HepG2 (cell line): Measurements from ENCODE around the gene CCDC59. TPM values are rescaled to one million over a fixed set of nuclear protein-coding genes. Genes with fewer than 3 reads are reported as not detected.

ENCODE experiments used
- AHR ChIP-seq: IDR thresholded peaks from 2 replicates; pipeline ENCODE4 v1.6.1; 2018; ENCODE audit warnings: missing genetic modification reagents, missing compliant biosample characterization
- ATM ChIP-seq: fragments of 450-650 bp; IDR thresholded peaks from 2 replicates; pipeline ENCODE4 v1.7.1; 2017; ENCODE audit warnings: mild to moderate bottlenecking, borderline replicate concordance
- EZH2 ChIP-seq: conservative IDR thresholded peaks from 2 replicates; pipeline ENCODE4 v1.6.1; 2012; ENCODE audit warnings: mild to moderate bottlenecking, low read depth, low read length, moderate library complexity
- FOXK2 ChIP-seq: fragments of 450-650 bp; IDR thresholded peaks from 2 replicates; pipeline ENCODE4 v1.6.1; 2016
- GABPA ChIP-seq, 2 experiments: IDR thresholded peaks; 2 replicates each; pipeline ENCODE4 v1.6.1; 2011 to 2016; ENCODE audit warnings: low read depth in 2 of 2, low read length in 1 of 2, missing biosample characterization in 1 of 2, missing genetic modification characterization in 1 of 2
- HNRNPUL1 ChIP-seq: fragments of 200-400 bp; formaldehyde crosslinking; IDR thresholded peaks from 2 replicates; pipeline ENCODE4 v1.6.1; 2017; ENCODE audit warnings: low read depth, mild to moderate bottlenecking, low read length, moderate library complexity
- KMT2A ChIP-seq: sonication (generic); formaldehyde crosslinking; IDR thresholded peaks from 2 replicates; pipeline ENCODE4 v1.4.0; 2020; ENCODE audit warnings: missing genetic modification reagents
- NPAS2 ChIP-seq: sonication (generic); formaldehyde crosslinking; IDR thresholded peaks from 2 replicates; pipeline ENCODE4 v1.8.0; 2022; ENCODE audit warnings: mild to moderate bottlenecking, missing genetic modification reagents, borderline replicate concordance
- PPARG ChIP-seq: conservative IDR thresholded peaks from 2 replicates; pipeline ENCODE4 v1.6.1; 2016; ENCODE audit warnings: missing biosample characterization, missing genetic modification reagents
- SETDB1 ChIP-seq: sonication (generic); formaldehyde crosslinking; IDR thresholded peaks from 2 replicates; pipeline ENCODE4 v1.5.1; 2020; ENCODE audit warnings: missing genetic modification reagents, mild to moderate bottlenecking, borderline replicate concordance
- SNRNP70 ChIP-seq: fragments of 200-400 bp; formaldehyde crosslinking; IDR thresholded peaks from 2 replicates; pipeline ENCODE4 v1.6.1; 2017; ENCODE audit warnings: mild to moderate bottlenecking, low read depth, low read length, moderate library complexity
- SRSF9 ChIP-seq: fragments of 200-400 bp; formaldehyde crosslinking; IDR thresholded peaks from 2 replicates; pipeline ENCODE4 v1.6.1; 2018; ENCODE audit warnings: borderline replicate concordance, mild to moderate bottlenecking, low read depth, low read length; ENCODE audit not compliant: insufficient read depth, poor library complexity, severe bottlenecking
- STAT5B ChIP-seq: sonication (generic); formaldehyde crosslinking; IDR thresholded peaks from 2 replicates; pipeline ENCODE4 v1.4.0; 2020; ENCODE audit warnings: missing genetic modification reagents
- TBX2 ChIP-seq: sonication (generic); formaldehyde crosslinking; IDR thresholded peaks from 2 replicates; pipeline ENCODE4 v1.5.0; 2020; ENCODE audit warnings: missing genetic modification reagents, mild to moderate bottlenecking, borderline replicate concordance
- U2AF1 ChIP-seq: fragments of 200-400 bp; formaldehyde crosslinking; optimal IDR thresholded peaks from 2 replicates; pipeline ENCODE3; 2017; ENCODE audit warnings: mild to moderate bottlenecking, low read depth, low read length
- ZFP1 ChIP-seq: IDR thresholded peaks from 2 replicates; pipeline ENCODE4 v1.6.1; 2016
- ZNF235 ChIP-seq: sonication (generic); formaldehyde crosslinking; IDR thresholded peaks from 2 replicates; pipeline ENCODE4 v1.8.1; 2023; ENCODE audit warnings: mild to moderate bottlenecking, missing genetic modification reagents, borderline replicate concordance
- ZNF777 ChIP-seq: sonication (generic); formaldehyde crosslinking; IDR thresholded peaks from 2 replicates; pipeline ENCODE4 v1.4.0; 2020; ENCODE audit warnings: missing genetic modification reagents
- ZNF83 ChIP-seq: sonication (generic); formaldehyde crosslinking; IDR thresholded peaks from 2 replicates; pipeline ENCODE4 v1.4.0; 2020; ENCODE audit warnings: missing genetic modification reagents, mild to moderate bottlenecking, borderline replicate concordance
- ZNF850 ChIP-seq: sonication (generic); formaldehyde crosslinking; conservative IDR thresholded peaks from 2 replicates; pipeline ENCODE4 v1.9.0; 2021; ENCODE audit warnings: mild to moderate bottlenecking, missing genetic modification reagents
- polyA plus RNA-seq, 8 experiments: library from polyadenylated mRNA; depleted of rRNA in 3 of 8; stranded (reverse) in 7 of 8; unstranded in 1 of 8; fragments of >200 nt; fragmentation: Illumina TruSeq in 4 of 8; extraction: Trizol in 4 of 8; gene quantifications; 2 replicates each; pipeline versions ENCODE4 v1.2.1 to v1.2.3, GENCODE V29; 2011 to 2016; ENCODE audit warnings: low read depth in 4 of 8, missing spikeins in 1 of 8, mixed read lengths in 1 of 8; ENCODE audit not compliant: insufficient read depth in 1 of 8
- total RNA-seq, 5 experiments: library from RNA; depleted of rRNA; stranded (reverse); fragments of >200 nt; fragmentation: Illumina TruSeq; extraction: Trizol; gene quantifications; 2 replicates each; pipeline ENCODE4 v1.2.3, GENCODE V29; 2016; ENCODE audit warnings: low read depth in 1 of 5
- TF ChIP-seq, protein P1 (sequence below): IDR thresholded peaks from 2 replicates; pipeline ENCODE4 v1.6.1; 2016
- TF ChIP-seq, protein P2 (sequence below): sonication (generic); formaldehyde crosslinking; IDR thresholded peaks from 2 replicates; pipeline ENCODE4 v1.5.0; 2020; ENCODE audit warnings: mild to moderate bottlenecking, missing genetic modification reagents
- TF ChIP-seq, protein P3 (sequence below): IDR thresholded peaks from 2 replicates; pipeline ENCODE4 v1.6.1; 2016; ENCODE audit warnings: missing biosample characterization, missing genetic modification reagents, low read depth
- TF ChIP-seq, protein P4 (sequence below): sonication (generic); formaldehyde crosslinking; IDR thresholded peaks from 2 replicates; pipeline ENCODE4 v1.4.0; 2020; ENCODE audit warnings: missing genetic modification reagents, borderline replicate concordance

CCDC59 gene
- total and polyA plus RNA-seq, 2 of the 13 experiments (the other 11 are each of a cell fraction or from before 2014, with no cell fraction given) = 16.1 to 81.3 TPM

DNA sequence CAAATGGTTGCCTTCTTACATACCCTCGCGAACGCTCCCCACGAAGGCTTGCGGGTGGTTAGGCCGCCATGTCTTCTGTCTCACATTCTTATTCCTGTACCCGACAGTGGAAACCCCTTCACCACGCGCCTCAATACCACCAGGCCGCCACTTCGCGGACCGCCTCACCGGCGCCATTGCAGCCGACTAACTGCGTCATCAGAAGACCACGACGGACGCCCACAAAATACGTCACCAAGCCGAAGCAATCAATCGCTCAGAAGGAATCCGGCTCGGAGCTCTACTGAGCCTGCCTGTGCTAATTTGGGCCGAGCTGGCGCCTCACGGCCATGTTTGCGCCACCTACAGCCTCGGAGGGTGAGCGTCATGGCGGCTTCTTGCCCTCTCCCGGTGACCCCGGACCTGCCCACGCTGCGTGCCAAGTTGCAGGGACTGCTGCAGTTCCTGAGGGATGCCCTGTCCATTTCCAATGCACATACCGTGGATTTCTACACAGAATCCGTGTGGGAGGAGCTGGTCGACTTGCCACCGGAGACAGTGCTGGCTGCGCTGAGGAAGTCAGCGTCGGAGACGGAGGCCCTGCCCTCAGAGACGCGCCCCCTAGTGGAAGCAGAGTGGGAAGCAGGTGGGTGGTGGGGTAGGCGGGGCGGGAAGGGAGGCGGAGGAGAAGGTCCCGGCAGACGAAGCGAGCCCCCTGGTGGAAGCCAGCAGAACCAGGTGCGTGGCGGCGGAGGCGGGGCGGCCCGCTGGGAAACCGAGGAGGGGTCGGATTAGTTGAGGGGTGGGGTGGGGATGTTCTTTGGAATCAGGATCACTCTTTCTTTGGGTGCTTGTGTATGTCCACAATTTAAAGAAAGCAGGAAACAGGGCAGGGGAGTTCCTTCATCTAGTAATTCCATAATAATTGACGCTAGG lies at the start of gene CCDC59, which contains the start of gene METTL25 (continued):
- TF ChIP-seq AHR (CRISPR knock-in tag) (peak; percentile 92), HNRNPUL1 (no peak), ATM (no peak), U2AF1 (peak; percentile 96), ZNF235 (CRISPR knock-in tag) (no peak), ZNF83 (CRISPR knock-in tag) (no peak), SNRNP70 (no peak), ZNF777 (CRISPR knock-in tag) (peak; percentile 59; the same call in 1 of the 2 replicates), EZH2 (no peak), KMT2A (CRISPR knock-in tag) (peak; percentile 96), SETDB1 (no peak), SRSF9 (no peak), NPAS2 (CRISPR knock-in tag) (no peak), ZNF850 (CRISPR knock-in tag) (peak; percentile 90; the same call in 1 of the 2 replicates), STAT5B (peak; percentile 24; the same call in 1 of the 2 replicates), GABPA (IDR thresholded peaks at IDR 0.05; ENCODE audit: low read depth, low read length) (no peak), GABPA (CRISPR knock-in tag; IDR thresholded peaks at IDR 0.05; ENCODE audit: low read depth) (peak; percentile 80), TBX2 (CRISPR knock-in tag) (peak; percentile 90; the same call in 1 of the 2 replicates), PPARG (CRISPR knock-in tag) (peak; percentile 44; the same call in 1 of the 2 replicates), ZFP1 (CRISPR knock-in tag) (peak; percentile 95), FOXK2 (peak; percentile 79)
- TF ChIP-seq, protein P1, sequence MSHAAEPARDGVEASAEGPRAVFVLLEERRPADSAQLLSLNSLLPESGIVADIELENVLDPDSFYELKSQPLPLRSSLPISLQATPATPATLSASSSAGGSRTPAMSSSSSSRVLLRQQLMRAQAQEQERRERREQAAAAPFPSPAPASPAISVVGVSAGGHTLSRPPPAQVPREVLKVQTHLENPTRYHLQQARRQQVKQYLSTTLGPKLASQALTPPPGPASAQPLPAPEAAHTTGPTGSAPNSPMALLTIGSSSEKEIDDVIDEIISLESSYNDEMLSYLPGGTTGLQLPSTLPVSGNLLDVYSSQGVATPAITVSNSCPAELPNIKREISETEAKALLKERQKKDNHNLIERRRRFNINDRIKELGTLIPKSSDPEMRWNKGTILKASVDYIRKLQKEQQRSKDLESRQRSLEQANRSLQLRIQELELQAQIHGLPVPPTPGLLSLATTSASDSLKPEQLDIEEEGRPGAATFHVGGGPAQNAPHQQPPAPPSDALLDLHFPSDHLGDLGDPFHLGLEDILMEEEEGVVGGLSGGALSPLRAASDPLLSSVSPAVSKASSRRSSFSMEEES = peak; percentile 66; the same call in 1 of the 2 replicates
- TF ChIP-seq, protein P2, sequence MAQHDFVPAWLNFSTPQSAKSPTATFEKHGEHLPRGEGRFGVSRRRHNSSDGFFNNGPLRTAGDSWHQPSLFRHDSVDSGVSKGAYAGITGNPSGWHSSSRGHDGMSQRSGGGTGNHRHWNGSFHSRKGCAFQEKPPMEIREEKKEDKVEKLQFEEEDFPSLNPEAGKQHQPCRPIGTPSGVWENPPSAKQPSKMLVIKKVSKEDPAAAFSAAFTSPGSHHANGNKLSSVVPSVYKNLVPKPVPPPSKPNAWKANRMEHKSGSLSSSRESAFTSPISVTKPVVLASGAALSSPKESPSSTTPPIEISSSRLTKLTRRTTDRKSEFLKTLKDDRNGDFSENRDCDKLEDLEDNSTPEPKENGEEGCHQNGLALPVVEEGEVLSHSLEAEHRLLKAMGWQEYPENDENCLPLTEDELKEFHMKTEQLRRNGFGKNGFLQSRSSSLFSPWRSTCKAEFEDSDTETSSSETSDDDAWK (CRISPR knock-in tag) = no peak
- TF ChIP-seq, protein P3, sequence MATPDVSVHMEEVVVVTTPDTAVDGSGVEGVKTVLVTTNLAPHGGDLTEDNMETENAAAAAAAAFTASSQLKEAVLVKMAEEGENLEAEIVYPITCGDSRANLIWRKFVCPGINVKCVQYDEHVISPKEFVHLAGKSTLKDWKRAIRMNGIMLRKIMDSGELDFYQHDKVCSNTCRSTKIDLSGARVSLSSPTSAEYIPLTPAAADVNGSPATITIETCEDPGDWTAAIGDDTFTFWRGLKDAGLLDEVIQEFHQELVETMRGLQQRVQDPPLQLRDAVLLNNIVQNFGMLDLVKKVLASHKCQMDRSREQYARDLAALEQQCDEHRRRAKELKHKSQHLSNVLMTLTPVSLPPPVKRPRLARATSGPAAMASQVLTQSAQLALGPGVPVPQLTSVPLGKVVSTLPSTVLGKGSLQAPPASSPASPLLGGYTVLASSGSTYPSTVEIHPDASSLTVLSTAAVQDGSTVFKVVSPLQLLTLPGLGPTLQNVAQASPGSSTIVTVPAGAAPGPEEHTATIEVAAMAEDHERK (CRISPR knock-in tag) = peak; percentile 35; the same call in 1 of the 2 replicates
- TF ChIP-seq, protein P4, sequence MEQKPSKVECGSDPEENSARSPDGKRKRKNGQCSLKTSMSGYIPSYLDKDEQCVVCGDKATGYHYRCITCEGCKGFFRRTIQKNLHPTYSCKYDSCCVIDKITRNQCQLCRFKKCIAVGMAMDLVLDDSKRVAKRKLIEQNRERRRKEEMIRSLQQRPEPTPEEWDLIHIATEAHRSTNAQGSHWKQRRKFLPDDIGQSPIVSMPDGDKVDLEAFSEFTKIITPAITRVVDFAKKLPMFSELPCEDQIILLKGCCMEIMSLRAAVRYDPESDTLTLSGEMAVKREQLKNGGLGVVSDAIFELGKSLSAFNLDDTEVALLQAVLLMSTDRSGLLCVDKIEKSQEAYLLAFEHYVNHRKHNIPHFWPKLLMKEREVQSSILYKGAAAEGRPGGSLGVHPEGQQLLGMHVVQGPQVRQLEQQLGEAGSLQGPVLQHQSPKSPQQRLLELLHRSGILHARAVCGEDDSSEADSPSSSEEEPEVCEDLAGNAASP (CRISPR knock-in tag) = peak; percentile 84
